ENCODE measurements around the gene TPR.

Gene TPR

GRCh38 chr1:186275822-186276221 lies 99.2 kb downstream of the TPR start:
- no peaks in the 10 kb centered on the region for H3K36me3 Mint-ChIP-seq
- no peak overlapping the region for H3K4me3 Mint-ChIP-seq
- H3K9me3 Mint-ChIP-seq = no peaks in the 10 kb centered on the region
- H3K4me1 Mint-ChIP-seq = no peaks in the 10 kb centered on the region
- no peak for ATAC-seq
- H3K27ac Mint-ChIP-seq = no peak overlapping the region
- H3K27me3 Mint-ChIP-seq = peaks cover 10% of the 10 kb centered on the region

- ATAC-seq = no peak
Observed at GRCh38 chr1:186272486-186272885, 102.6 kb downstream of the TPR start.

GRCh38 chr1:186271032-186271431 lies 104.0 kb downstream of the TPR start:
- peaks cover 1% of the 10 kb centered on the region for H3K9me3 Mint-ChIP-seq
- ATAC-seq = no peak
- H3K4me1 Mint-ChIP-seq = no peaks in the 10 kb centered on the region
- no peak overlapping the region for H3K27ac Mint-ChIP-seq
- no peaks in the 10 kb centered on the region for H3K36me3 Mint-ChIP-seq
- no peak overlapping the region for H3K4me3 Mint-ChIP-seq
- H3K27me3 Mint-ChIP-seq = peaks cover 10% of the 10 kb centered on the region

More at GRCh38 chr1:186272486-186272885, 102.6 kb downstream of the TPR start:
- H3K27me3 Mint-ChIP-seq = peaks cover 10% of the 10 kb centered on the region
- no peak overlapping the region for H3K4me3 Mint-ChIP-seq
- no peaks in the 10 kb centered on the region for H3K4me1 Mint-ChIP-seq
- no peaks in the 10 kb centered on the region for H3K9me3 Mint-ChIP-seq
- H3K36me3 Mint-ChIP-seq = no peaks in the 10 kb centered on the region
- no peak overlapping the region for H3K27ac Mint-ChIP-seq

Measured in stimulated activated memory B cell treated with anti-CD40 and anti-IgM and Interleukin-4, amounts not matched to agents 10 μg/mL and 1 μg/mL and 100 μg/mL, for 72 hours (primary cell).